ENCODE results near the gene MAPKAPK2.

DNA sequence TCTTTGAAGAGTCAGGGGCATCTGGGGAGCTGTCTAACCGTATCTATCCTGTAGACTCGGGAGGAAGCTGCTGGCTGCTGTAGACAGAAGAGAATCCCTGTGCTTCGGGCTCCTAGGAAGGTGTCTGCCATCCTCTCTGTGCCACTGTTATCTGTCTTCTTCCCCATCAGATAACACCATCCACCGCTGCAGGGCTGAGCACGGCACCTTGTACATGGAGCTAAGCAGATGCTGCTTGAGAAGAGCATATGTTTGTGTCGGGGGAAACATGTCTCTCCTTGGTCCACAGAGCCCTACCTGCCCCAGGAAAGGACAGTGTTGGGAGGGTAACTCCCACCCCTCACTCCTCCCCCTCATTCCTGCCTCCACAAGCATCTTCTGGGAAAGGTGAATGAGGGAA is 1.4 kb upstream of the MAPKAPK2 start:
- TF ChIP-seq, protein P1, sequence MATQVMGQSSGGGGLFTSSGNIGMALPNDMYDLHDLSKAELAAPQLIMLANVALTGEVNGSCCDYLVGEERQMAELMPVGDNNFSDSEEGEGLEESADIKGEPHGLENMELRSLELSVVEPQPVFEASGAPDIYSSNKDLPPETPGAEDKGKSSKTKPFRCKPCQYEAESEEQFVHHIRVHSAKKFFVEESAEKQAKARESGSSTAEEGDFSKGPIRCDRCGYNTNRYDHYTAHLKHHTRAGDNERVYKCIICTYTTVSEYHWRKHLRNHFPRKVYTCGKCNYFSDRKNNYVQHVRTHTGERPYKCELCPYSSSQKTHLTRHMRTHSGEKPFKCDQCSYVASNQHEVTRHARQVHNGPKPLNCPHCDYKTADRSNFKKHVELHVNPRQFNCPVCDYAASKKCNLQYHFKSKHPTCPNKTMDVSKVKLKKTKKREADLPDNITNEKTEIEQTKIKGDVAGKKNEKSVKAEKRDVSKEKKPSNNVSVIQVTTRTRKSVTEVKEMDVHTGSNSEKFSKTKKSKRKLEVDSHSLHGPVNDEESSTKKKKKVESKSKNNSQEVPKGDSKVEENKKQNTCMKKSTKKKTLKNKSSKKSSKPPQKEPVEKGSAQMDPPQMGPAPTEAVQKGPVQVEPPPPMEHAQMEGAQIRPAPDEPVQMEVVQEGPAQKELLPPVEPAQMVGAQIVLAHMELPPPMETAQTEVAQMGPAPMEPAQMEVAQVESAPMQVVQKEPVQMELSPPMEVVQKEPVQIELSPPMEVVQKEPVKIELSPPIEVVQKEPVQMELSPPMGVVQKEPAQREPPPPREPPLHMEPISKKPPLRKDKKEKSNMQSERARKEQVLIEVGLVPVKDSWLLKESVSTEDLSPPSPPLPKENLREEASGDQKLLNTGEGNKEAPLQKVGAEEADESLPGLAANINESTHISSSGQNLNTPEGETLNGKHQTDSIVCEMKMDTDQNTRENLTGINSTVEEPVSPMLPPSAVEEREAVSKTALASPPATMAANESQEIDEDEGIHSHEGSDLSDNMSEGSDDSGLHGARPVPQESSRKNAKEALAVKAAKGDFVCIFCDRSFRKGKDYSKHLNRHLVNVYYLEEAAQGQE (IDR thresholded peaks at IDR 0.05; ENCODE audit: insufficient read depth in 1 of 2, low read depth in 2 of 2, low read length in 1 of 2) = no peak
- TF ChIP-seq, protein P2, sequence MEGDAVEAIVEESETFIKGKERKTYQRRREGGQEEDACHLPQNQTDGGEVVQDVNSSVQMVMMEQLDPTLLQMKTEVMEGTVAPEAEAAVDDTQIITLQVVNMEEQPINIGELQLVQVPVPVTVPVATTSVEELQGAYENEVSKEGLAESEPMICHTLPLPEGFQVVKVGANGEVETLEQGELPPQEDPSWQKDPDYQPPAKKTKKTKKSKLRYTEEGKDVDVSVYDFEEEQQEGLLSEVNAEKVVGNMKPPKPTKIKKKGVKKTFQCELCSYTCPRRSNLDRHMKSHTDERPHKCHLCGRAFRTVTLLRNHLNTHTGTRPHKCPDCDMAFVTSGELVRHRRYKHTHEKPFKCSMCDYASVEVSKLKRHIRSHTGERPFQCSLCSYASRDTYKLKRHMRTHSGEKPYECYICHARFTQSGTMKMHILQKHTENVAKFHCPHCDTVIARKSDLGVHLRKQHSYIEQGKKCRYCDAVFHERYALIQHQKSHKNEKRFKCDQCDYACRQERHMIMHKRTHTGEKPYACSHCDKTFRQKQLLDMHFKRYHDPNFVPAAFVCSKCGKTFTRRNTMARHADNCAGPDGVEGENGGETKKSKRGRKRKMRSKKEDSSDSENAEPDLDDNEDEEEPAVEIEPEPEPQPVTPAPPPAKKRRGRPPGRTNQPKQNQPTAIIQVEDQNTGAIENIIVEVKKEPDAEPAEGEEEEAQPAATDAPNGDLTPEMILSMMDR (IDR thresholded peaks at IDR 0.05) = no peak
- no peak for TF ChIP-seq POLR2AphosphoS5 (IDR thresholded peaks at IDR 0.05; ENCODE audit: low read depth, low read length)
